B cell (primary cell): ENCODE results near the gene CHD6. TPM values are rescaled to one million over a fixed set of nuclear protein-coding genes. Genes with fewer than 3 reads are reported as not detected.

Source experiments
- ATAC-seq: fragments of 200-7000 bp; cut with Tn5 transposase; one replicate; pipeline ENCODE4 v1.10.0; 2021; ENCODE audit warnings: low read depth, mild to moderate bottlenecking, moderate number of reproducible peaks, moderate library complexity
- CTCF ChIA-PET: fragments of 350-600 bp; sonication (Branson Sonifier 250); formaldehyde crosslinking; loops from one replicate; lab custom pipeline; 2021; ENCODE audit warnings: antibody characterized with exemption, inconsistent platforms; lab: Charles Lee
- POLR2A ChIA-PET: fragments of 350-600 bp; sonication (Branson Sonifier 250); formaldehyde crosslinking; loops from one replicate; lab custom pipeline; 2021; ENCODE audit warnings: antibody characterized with exemption; lab: Charles Lee
- DNase-seq: peaks from one replicate; pipeline ENCODE4 v3.0.0; 2013
- H2AFZ ChIP-seq: 2 replicates; pipeline ENCODE4 v1.6.1; 2012; ENCODE audit warnings: mild to moderate bottlenecking, low read depth, low read length; ENCODE audit not compliant: insufficient read depth, poor library complexity, severe bottlenecking
- H3K27ac ChIP-seq, 2 donors: 1 replicate in 1 of 2; 2 replicates in 1 of 2; pipeline ENCODE4 v1.5.1; 2012 to 2013; ENCODE audit warnings: low read length in 2 of 2, mild to moderate bottlenecking in 2 of 2, moderate library complexity in 1 of 2
- H3K27me3 ChIP-seq, 4 experiments: fragments of 200-600 bp in 1 of 4; sonication (generic) in 1 of 4; replicated peaks in 1 of 4; 1 replicate in 2 of 4; 2 replicates in 2 of 4; pipeline versions ENCODE4 v1.6.1 to v1.7.0; 2013 to 2016; ENCODE audit warnings: low read length in 3 of 4, mild to moderate bottlenecking in 2 of 4, mixed read lengths in 1 of 4, moderate library complexity in 1 of 4; ENCODE audit not compliant: insufficient read depth in 4 of 4, control insufficient read depth in 3 of 4; ENCODE audit errors: control extremely low read depth in 1 of 4
- H3K36me3 ChIP-seq, 2 experiments: replicated peaks in 1 of 2; 1 replicate in 1 of 2; 2 replicates in 1 of 2; pipeline versions ENCODE4 v1.6.1 to v1.7.1; 2013; ENCODE audit warnings: low read length in 1 of 2; ENCODE audit not compliant: insufficient read depth in 2 of 2, control insufficient read depth in 1 of 2; ENCODE audit errors: control extremely low read depth in 1 of 2, extremely low read depth in 1 of 2
- H3K4me1 ChIP-seq, 2 donors: fragments of 200-600 bp in 1 of 2; sonication (generic) in 1 of 2; 1 replicate in 1 of 2; 2 replicates in 1 of 2; pipeline versions ENCODE4 v1.5.1 to v1.6.1; 2013 to 2017; ENCODE audit warnings: low read length in 2 of 2; ENCODE audit not compliant: control insufficient read depth in 2 of 2, insufficient read depth in 2 of 2
- H3K4me2 ChIP-seq: replicated peaks from 2 replicates; pipeline ENCODE3; 2012; ENCODE audit warnings: mild to moderate bottlenecking, low read depth, low read length; ENCODE audit not compliant: poor library complexity, severe bottlenecking
- H3K4me3 ChIP-seq, 5 experiments: fragments of 200-600 bp in 1 of 5; sonication (generic) in 1 of 5; 1 replicate in 3 of 5; 2 replicates in 2 of 5; pipeline versions ENCODE4 v1.5.1 to v1.7.0; 2011 to 2016; ENCODE audit warnings: low read length in 4 of 5, mild to moderate bottlenecking in 4 of 5, low read depth in 2 of 5, control low read depth in 1 of 5, moderate library complexity in 1 of 5; ENCODE audit not compliant: insufficient read depth in 1 of 5; ENCODE audit errors: control extremely low read depth in 1 of 5, extremely low read depth in 1 of 5
- H3K79me2 ChIP-seq: fragments of 200-600 bp; sonication (generic); one replicate; pipeline ENCODE4 v1.6.0; 2016; ENCODE audit warnings: low read length; ENCODE audit not compliant: control insufficient read depth, insufficient read depth
- H3K9ac ChIP-seq: fragments of 200-600 bp; sonication (generic); 2 replicates; pipeline ENCODE4 v1.6.1; 2017; ENCODE audit warnings: mild to moderate bottlenecking, low read length, moderate library complexity
- H3K9me3 ChIP-seq, 3 donors: one replicate each; pipeline versions ENCODE4 v1.6.1 to v1.7.1; 2013; ENCODE audit warnings: low read length in 2 of 3; ENCODE audit not compliant: control insufficient read depth in 2 of 3, insufficient read depth in 1 of 3; ENCODE audit errors: control extremely low read depth in 1 of 3
- H4K20me1 ChIP-seq: 2 replicates; pipeline ENCODE4 v1.6.0; 2012; ENCODE audit warnings: mild to moderate bottlenecking, low read length; ENCODE audit not compliant: insufficient read depth, control insufficient read depth, poor library complexity, severe bottlenecking
- H3K27ac Mint-ChIP-seq: one replicate; pipeline ENCODE4 v1.8.0; 2021; ENCODE audit warnings: mixed read lengths
- H3K27me3 Mint-ChIP-seq: one replicate; pipeline ENCODE4 v1.8.0; 2021; ENCODE audit warnings: mixed read lengths
- H3K4me1 Mint-ChIP-seq: one replicate; pipeline ENCODE4 v1.8.0; 2021; ENCODE audit warnings: mixed read lengths
- H3K4me3 Mint-ChIP-seq: one replicate; pipeline ENCODE4 v1.8.0; 2021; ENCODE audit warnings: mixed read lengths
- H3K9me3 Mint-ChIP-seq: one replicate; pipeline ENCODE4 v1.8.0; 2022; ENCODE audit warnings: mixed read lengths; ENCODE audit not compliant: insufficient read depth
- CTCF ChIP-seq: fragments of 200-600 bp; IDR thresholded peaks from one replicate; pipeline ENCODE4 v1.8.0; 2022; ENCODE audit warnings: antibody characterized with exemption, mild to moderate bottlenecking
- EZH2 ChIP-seq: IDR thresholded peaks from 2 replicates; pipeline ENCODE4 v1.6.1; 2012; ENCODE audit warnings: borderline replicate concordance, low read depth, mild to moderate bottlenecking, moderate library complexity, low read length; ENCODE audit not compliant: insufficient read depth, poor library complexity, severe bottlenecking
- WGBS: methylation state at CpG from one replicate; pipeline ENCODE4 v1.1.5; 2013; ENCODE audit warnings: missing lambda C conversion rate; ENCODE audit not compliant: insufficient coverage; 5-methylcytosine and 5-hydroxymethylcytosine counted together
- intact Hi-C: fragments of 100-400 bp; cut with micrococcal nuclease; formaldehyde crosslinking; loops from one replicate; pipeline ENCODE4 v1.10.0; 2022
- polyA plus RNA-seq: library from polyadenylated mRNA; depleted of rRNA; stranded (reverse); fragments of >200 nt; gene quantifications from 2 replicates; pipeline ENCODE4 v1.2.3, GENCODE V29; 2012
- total RNA-seq, 2 donors: library from RNA; stranded (reverse); fragments of 120-200 nt in 1 of 2; gene quantifications; 1 replicate in 1 of 2; 2 replicates in 1 of 2; pipeline versions ENCODE4 v1.2.3 to v1.2.4, GENCODE V29; 2013 to 2022

The CHD6 gene
- total and polyA plus RNA-seq, 2 donors (not counting 1 experiment from before 2014, with no cell fraction given) = 10.3 to 117 TPM

- H3K27me3 ChIP-seq = peaks cover 0 to 4% (median 2%) of the 10 kb centered on the region in 4 experiments
- no peaks in the 10 kb centered on the region for H4K20me1 ChIP-seq
- H3K4me3 ChIP-seq = no peak overlapping the region
- WGBS = 67% methylated on average over 12 of the region's 12 CpGs
- H3K36me3 ChIP-seq = no peaks in the 10 kb centered on the region
- intact Hi-C loops = no loop called here
- ChIA-PET CTCF (no interaction called here), POLR2A (no interaction called here)
- H3K9me3 ChIP-seq = peaks cover 0 to 8% (median 0%) of the 10 kb centered on the region in 3 donors
- H2AFZ ChIP-seq = no peak overlapping the region
- H3K4me1 Mint-ChIP-seq = no peaks in the 10 kb centered on the region
- H3K27ac Mint-ChIP-seq = no peak overlapping the region
- no peak for DNase-seq
- H3K4me1 ChIP-seq = no peaks in the 10 kb centered on the region
- no peaks in the 10 kb centered on the region for H3K9me3 Mint-ChIP-seq
- peaks cover 46% of the 10 kb centered on the region for H3K27me3 Mint-ChIP-seq
- no peak overlapping the region for H3K27ac ChIP-seq
- ATAC-seq = no peak
- no peaks in the 10 kb centered on the region for H3K79me2 ChIP-seq
- H3K4me2 ChIP-seq = no peak overlapping the region
- H3K4me3 Mint-ChIP-seq = no peak overlapping the region
- no peak overlapping the region for H3K9ac ChIP-seq
- TF ChIP-seq CTCF (no peak), EZH2 (no peak)
Measured at GRCh38 chr20:41380551-41381193, 237.5 kb downstream of the CHD6 start.

GRCh38 chr20:41379551-41379950, 238.6 kb downstream of the CHD6 start:
- Histone ChIP-seq H3K27ac (no peak overlapping the region), H3K9ac (no peak overlapping the region), H3K36me3 (no peaks in the 10 kb centered on the region), H3K4me2 (no peak overlapping the region), H3K79me2 (no peaks in the 10 kb centered on the region), H3K4me3 (no peak overlapping the region), H3K4me1 (no peaks in the 10 kb centered on the region), H3K9me3 (peaks cover 0 to 8% (median 0%) of the 10 kb centered on the region in 3 donors), H3K27me3 (peaks cover 0 to 4% (median 2%) of the 10 kb centered on the region in 4 experiments), H2AFZ (no peak overlapping the region), H4K20me1 (no peaks in the 10 kb centered on the region)
- CTCF ChIA-PET = no interaction called here
- no peak for TF ChIP-seq EZH2
- no peak for TF ChIP-seq CTCF
- intact Hi-C loops = no loop called here
- Mint-ChIP-seq H3K4me1 (no peaks in the 10 kb centered on the region), H3K27ac (no peak overlapping the region), H3K4me3 (no peak overlapping the region), H3K9me3 (no peaks in the 10 kb centered on the region), H3K27me3 (peaks cover 48% of the 10 kb centered on the region)
- no CpG with 5 or more reads among the region's 2 CpGs for WGBS
- POLR2A ChIA-PET = no interaction called here
- ATAC-seq (no peak), DNase-seq (no peak)
